SIG-M5 (cell line): ENCODE results near the gene GPR18.
A peak's percentile ranks its signal among the peaks of the same experiment; 100 is the strongest.
"Not testable (repeated sequence)": the region's sequence is repeated elsewhere in the genome, so short reads cannot be mapped to it uniquely, and the experiment has no call there.

Experiments used
- DNase-seq: peaks from one replicate; lab custom pipeline; 2025; lab: John Stamatoyannopoulos, UW

The GPR18 gene

GRCh38 chr13:99228737-99229691 is 29.2 kb downstream of the GPR18 start:
- DNase-seq: peak; percentile 66

- DNase-seq: peak; percentile 95
These were observed 30.1 kb downstream of the GPR18 start for GRCh38 chr13:99227909-99228688.

- no peak for DNase-seq
These were observed 30.8 kb downstream of the GPR18 start for GRCh38 chr13:99227331-99227900.

GRCh38 chr13:99226513-99226912 is 31.7 kb downstream of the GPR18 start:
- no peak for DNase-seq

- peak; percentile 82 for DNase-seq
These were observed 33.1 kb downstream of the GPR18 start for GRCh38 chr13:99225078-99225477.

GRCh38 chr13:99224021-99224420 is 34.2 kb downstream of the GPR18 start:
- peak; percentile 17 for DNase-seq

- no peak for DNase-seq
These were observed 34.6 kb downstream of the GPR18 start for GRCh38 chr13:99223587-99223986.

GRCh38 chr13:99221567-99222239 is 36.5 kb downstream of the GPR18 start:
- DNase-seq: no peak

- no peak for DNase-seq
These were observed 37.8 kb downstream of the GPR18 start for GRCh38 chr13:99220199-99220935.

GRCh38 chr13:99218969-99219368 is 39.2 kb downstream of the GPR18 start:
- DNase-seq: no peak

- DNase-seq: no peak
These were observed 39.6 kb downstream of the GPR18 start for GRCh38 chr13:99218545-99218944.

- DNase-seq: no peak
These were observed 40.1 kb downstream of the GPR18 start for GRCh38 chr13:99218126-99218525.

GRCh38 chr13:99217461-99218110 is 40.6 kb downstream of the GPR18 start:
- no peak for DNase-seq

- no peak for DNase-seq
These were observed 42.9 kb downstream of the GPR18 start for GRCh38 chr13:99215184-99215830.

- no peak for DNase-seq
These were observed 43.4 kb downstream of the GPR18 start for GRCh38 chr13:99214731-99215130.

GRCh38 chr13:99214232-99214631 is 43.9 kb downstream of the GPR18 start:
- no peak for DNase-seq

GRCh38 chr13:99211421-99212035 is 46.7 kb downstream of the GPR18 start:
- DNase-seq: no peak

- not testable (repeated sequence) for DNase-seq
These were observed 47.6 kb downstream of the GPR18 start for GRCh38 chr13:99210627-99211026.

- no peak for DNase-seq
These were observed 49.2 kb downstream of the GPR18 start for GRCh38 chr13:99208845-99209527.
